Dermis microvascular lymphatic vessel endothelial cell (primary cell): ENCODE results near the gene PRKX. TPM values are rescaled to one million over a fixed set of nuclear protein-coding genes. Genes with fewer than 3 reads are reported as not detected.
"Not testable (repeated sequence)": the region's sequence is repeated elsewhere in the genome, so short reads cannot be mapped to it uniquely, and the experiment has no call there.

Experiments used
- DNase-seq, 2 donors: peaks; one replicate each; pipeline versions ENCODE4 v3.0.0 to v3.0.0-alpha.2; 2010; ENCODE audit warnings: low read depth in 2 of 2
- total RNA-seq: library from RNA; depleted of rRNA; stranded (reverse); fragments of >200 nt; gene quantifications from 2 replicates; pipeline ENCODE4 v1.2.1, GENCODE V29; 2014

PRKX gene
- total RNA-seq, 1 donor from 2014 or later: 18.0 TPM

DNA sequence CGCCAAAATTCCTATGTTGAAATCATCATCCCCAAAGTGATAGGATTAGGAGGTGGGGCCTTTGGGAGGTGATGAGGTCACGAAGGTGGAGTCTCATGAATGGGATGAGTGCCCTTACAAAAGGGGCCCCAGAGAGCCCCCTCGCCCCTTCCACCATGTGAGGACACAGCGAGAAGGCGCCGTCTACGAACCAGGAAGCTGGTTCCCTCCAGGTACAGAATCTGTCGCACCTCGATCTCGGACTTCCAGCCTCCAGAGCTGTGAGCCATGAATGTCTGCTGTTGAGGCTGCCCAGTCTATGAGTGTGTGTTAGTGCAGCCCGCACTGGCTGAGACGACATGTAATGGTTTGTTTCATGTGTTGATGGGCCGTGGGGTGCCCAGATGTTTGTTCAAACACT is 60.3 kb downstream of the PRKX start:
- no peak for DNase-seq

DNA sequence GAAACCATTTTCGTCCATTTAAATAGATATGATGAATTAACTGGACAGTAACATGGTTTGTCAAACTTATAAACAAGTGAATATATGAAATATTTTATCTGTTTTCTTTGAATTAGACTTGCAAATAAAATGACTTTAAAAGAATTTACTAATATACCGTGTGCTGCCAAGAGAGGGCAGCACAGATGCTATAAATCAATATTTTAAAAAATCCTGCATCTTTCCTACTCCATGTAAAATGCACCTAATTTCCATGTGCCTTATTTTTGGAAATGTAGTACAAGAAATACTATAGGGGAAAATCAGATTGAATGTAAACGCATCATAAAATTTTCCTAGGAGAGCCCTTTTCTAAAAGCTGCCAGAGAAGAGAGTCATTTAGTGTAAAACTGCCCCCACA is 62.2 kb downstream of the PRKX start:
- peak; percentile 24 to 34 for DNase-seq

DNA sequence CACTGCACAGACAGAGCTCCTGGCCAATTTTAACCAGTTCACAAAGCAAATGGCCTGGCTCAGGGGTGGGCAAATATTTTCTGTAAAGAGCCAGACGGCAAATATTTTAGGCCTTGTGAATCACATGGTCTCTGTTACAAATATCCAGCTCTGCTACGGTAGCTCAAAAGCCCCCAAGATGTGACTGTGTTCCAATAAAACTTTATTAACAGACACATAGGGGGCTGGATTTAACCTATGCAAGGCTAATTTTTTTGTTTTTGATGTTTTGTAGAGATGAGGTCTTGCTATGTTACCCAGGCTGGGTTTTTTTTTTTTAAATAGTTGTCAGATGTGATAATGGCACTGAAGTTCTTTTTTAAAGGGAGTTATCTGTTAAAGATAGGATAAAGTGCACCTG is 65.4 kb downstream of the PRKX start:
- no peak for DNase-seq

DNA sequence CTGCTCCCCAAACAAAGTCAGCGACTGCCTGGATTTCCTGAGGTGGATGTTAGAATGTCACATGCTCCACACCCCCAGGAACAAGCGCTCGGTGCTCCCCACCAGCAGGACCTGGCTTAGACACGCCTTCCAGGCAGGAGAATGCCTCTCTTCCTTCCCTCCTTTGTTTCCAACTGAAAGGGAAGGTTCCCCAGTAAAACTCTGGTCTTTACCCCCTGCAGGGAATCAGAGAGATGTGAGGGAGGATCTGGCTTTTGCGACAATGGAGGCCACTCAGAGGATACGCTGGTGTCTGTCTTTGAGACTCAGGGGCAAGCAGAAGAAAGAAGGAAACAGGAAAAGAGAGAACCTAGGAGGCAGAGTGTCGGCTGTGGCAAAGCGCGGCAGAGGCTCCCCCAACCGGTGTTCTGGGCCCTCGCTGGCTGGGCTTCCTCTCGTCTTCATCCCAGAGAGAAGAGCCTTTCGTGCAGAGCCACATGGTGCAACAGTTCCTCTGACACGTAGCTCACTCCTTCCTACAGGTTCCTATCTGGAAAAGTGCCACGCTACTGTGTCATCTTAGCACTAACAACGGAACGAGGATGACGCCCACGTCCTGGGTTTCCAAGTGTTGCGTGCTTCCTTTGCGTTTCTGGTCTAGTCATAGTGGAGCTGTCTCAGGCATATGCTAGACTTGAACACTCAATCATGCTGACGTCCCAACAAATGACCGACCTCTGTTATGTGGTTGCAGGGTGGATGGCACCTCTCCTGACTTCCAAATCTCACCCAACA is 73.4 kb downstream of the PRKX start:
- DNase-seq: peak in 1 of 2 donors; percentile 67

DNA sequence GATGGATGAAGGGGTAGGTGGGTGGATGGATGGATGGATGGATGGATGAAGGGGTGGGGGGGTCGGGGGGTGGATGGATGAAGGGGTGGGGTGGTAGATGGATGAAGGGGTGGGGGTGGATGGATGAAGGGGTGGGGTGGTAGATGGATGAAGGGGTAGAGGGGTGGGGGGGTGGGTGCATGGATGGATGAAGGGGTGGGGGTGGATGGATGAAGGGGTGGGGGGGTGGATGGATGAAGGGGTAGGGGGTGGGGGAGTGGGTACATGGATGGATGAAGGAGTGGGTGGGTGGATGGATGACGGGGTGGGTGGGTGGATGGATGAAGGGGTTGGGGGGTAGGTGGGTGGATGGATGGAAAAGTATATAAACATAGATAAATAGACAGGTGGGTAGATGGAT is 74.2 kb downstream of the PRKX start:
- no peak for DNase-seq

DNA sequence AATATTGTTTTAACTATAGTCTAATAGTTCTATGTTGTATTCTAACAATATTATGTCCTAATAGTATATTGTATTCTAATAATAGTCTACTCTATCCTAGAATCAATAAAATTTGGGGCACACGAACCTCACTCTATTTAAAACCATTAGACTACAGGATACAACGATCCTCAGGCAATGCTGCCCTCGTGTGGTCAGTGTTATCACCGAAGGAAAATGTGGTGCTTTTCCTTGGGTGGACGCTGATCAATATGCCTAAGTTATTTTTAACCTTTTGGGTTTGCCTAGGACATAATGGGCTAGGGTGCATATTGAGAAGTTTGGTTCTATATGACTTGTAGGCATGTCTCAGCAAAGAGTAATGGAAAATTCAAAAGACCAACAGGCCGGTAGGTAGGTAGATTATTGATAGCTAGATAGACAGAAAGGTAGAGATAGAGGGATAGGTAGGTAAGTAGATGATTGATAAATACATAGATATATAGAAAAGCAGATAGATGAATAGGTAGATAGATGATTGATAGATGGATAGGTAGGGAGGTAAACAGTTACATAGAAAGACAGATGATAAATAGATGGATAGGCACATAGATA is 75.1 kb downstream of the PRKX start:
- peak in 1 of 2 donors; percentile 37 for DNase-seq

DNA sequence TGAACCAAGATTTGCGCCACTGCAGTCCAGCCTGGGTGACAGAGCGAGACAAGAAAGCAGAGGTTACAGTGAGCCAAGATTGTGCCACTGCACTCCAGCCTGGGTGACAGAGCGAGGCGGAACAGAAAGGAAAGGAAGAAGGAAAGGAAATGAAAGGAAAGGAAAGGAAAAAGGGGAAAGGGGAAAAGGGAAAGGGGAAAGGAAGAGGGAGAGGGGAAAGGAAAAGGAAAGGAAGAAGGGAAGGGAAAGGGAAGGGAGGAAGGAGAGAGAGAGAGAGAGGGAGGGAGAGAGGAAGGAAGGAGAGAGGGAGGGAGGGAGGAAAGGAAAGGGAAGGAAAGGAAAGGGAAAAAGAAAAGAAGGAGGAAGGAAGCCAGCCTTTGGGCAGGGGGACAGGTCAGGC is 76.6 kb downstream of the PRKX start:
- DNase-seq: no peak

DNA sequence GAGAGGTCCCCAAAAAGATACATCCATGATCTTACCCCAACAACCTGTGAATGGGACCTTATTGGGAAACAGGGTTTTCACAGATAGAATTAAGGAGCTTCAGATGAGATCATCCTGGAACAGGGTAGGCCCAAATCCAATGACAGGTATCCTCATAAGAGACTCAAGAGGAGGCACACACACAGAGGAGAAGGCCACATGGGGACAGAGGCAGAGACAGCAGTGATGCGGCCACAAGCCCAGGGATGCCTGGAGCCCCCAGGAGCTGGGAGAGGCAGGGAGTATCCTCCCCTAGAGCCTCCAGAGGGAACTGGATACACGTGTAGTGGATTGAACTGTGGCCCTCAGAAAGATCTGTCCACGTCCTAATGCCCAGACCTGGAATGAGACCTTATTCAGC is 82.3 kb downstream of the PRKX start:
- no peak for DNase-seq

DNA sequence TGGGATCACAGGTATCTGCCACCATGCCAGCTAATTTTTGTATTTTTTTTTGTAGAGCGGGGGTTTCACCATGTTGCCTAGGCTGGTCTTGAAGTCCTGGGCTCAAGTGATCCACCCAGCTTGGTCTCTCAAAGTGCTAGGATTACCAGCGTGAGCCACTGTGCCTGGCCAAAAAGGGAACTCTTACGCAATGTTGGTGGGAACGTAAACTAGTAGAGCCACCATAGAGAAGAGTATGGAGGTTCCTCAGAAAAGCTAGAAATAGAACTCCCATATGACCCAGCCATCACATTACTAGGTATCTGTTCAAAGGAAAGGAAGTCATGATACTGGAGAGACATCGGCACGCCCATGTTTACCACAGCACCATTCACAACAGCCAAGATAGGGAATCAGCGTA is 85.9 kb downstream of the PRKX start:
- no peak for DNase-seq

DNA sequence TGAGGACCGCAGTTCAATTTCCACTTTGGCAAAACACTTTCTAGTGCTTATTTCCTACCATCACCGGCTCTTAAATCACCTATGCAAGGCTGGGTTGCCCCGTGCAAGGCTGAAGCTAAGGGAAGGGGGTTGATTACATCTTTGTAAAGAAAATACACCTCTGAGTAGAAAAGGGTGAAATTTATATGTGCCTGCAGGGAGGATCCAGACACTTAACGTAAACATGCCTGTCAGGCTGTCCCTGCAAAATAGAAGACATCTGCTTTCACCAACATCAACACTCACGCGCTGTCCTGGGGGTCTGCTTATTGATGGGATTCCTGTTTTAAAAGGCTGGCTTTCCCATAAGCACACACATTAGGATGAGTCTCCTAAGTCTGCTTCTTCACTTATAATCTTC is 92.0 kb downstream of the PRKX start:
- no peak for DNase-seq

DNA sequence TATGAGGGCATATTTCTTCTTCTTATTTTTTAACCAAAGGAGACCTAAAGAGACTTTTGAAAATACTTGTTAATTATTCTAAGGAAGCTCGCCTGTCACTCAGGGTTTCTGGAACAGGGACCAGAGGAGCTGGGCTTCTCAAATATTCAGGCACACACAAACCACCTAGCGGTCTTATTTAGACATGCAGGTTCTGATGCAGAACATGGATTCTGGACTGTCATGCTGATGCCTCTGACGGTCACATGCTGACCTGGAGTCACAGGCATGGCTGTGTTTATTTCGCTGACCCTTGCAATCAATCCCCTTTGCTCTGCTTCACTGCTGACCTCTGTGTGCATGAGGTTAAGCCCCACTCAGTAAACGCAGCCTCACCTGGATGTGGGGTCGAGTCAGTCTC is 101.7 kb downstream of the PRKX start:
- DNase-seq: not testable (repeated sequence)

DNA sequence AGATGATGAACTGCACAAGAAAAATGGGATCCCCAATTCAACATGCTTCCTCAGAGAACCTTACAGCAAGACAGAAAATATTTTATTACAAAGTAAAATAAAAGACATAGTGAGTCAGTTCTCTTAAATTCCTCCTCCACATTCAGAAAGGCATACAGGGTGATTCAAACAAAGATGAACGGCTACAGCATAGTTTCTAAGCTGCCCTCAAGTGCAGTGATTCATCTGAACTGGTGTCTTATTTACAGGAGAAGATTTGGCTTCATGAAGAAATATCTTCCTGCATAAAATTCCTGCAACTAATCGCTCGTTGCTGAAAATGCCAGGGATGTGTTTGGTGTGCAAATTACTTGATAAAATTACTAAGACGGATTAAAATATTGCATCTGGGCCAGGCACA is 103.6 kb downstream of the PRKX start:
- no peak for DNase-seq

DNA sequence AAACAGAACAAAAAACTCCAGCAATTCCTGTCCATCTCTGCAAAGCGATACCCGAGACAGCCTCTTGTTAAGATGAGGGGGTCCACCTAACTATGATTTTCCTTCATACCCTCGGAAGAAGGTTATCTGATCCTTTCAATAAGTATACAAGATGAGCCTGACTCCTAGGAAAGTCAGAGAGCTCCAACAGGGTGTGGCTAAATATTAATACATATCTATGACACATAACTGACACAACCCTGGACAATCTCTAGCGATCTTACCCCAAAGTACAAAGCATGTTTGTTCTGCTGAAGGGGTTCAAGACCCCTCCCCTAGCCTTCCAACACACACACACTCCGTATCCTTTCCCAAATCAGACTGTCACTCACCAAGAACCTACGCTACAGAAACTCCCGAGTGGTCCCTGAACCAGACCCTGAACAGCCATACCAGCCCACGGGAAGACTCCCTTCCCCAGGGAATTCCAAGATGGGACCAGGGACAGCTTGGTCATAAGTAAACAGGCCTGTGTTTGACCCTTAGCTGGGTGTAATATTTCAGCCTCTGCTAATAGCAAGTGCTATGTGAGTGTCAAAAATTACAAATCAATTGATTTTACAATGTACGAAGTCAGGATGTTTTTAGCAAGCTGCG is 110.3 kb downstream of the PRKX start:
- DNase-seq: no peak

DNA sequence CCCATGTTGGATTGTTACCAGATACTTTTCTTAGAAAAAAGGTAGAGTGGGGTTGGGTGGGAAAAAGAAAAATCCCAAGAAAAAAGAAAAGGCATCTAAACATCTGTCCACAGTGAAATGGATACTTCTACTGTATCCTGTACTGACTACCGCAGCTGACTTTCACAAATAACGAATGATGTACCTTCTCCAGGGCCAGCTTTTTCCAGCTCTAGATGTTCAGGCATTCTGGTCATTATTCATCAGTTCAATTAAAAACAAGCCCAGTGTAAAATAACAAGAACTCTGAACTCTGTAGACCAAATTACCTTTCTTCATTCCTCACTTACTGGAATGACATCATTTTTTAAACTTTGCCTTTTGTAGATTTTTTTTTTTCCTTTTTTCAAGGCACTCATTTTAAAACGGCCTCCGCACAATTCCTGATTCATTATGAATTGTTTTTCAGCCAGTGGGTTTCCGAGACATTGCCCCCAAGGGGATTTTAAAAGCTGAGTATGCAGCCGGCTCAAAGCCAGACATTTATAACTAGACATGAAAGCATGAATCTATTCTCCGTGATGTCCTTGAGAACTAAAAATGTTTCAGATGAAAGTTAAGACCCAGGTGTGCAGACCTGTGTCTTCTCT is 113.5 kb downstream of the PRKX start:
- peak in 1 of 2 donors; percentile 1 for DNase-seq

DNA sequence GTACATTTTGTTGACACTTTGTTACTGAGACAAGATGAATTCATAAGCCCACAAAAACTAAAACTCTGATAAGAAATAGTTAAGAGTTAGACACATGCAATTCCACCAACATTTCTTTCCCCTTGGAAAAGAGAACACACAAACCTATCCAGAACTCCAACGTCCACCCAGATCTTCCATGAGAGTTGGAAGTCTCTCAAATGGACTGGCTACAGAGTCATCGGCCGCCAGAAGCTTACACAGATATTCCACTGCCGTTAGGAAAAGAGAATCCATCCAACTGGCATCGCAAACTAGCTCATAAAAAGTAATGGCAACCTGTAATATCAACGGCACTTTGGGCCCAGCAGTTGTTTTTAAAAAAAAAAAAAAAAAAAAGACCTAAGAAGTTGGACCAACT is 114.7 kb downstream of the PRKX start:
- DNase-seq: no peak

DNA sequence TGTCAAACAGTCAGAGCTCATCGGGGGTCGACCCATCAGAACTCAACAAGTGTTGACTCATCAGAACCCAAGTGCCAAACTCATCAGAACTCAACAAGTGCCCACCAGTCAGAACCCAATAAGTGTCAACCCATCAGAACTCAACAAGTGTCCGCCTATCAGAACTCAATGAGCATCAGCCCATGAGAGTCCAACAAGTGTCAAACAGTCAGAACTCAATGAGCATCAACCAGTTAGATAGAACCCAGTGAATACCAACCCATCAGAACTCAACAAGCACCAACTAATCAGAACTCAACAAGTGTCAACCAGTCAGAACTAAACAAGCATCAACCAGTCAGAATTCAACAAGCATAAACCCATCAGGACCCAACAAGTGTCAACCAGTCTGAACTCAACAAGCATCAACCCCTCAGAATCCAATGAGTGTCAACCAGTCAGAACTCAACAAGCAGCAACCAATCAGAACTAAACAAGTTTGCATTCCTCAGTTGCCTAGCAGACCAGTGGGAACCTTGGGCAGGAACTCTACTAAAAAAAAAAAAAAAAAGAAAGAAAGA is 115.3 kb downstream of the PRKX start:
- DNase-seq: no peak

DNA sequence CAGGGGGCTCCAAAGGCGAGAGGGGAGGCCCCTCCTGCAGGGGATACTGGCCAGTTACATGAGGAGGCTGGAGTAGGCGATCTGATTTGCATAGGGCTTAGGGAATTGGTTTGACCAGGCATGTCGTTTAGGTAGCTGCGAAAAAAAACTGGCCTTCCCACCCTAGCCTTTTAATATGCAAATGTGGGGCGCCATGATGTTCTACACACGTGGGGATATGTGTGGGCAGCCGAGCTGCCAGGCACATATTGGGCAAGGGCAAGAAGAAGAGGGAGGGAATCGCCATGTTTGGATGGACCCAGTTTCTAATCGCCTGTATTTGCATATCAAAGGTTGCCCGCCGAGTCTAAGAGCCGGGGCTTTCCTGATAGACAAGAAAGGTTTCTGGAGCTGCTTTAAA is 121.3 kb downstream of the PRKX start:
- no peak for DNase-seq

DNA sequence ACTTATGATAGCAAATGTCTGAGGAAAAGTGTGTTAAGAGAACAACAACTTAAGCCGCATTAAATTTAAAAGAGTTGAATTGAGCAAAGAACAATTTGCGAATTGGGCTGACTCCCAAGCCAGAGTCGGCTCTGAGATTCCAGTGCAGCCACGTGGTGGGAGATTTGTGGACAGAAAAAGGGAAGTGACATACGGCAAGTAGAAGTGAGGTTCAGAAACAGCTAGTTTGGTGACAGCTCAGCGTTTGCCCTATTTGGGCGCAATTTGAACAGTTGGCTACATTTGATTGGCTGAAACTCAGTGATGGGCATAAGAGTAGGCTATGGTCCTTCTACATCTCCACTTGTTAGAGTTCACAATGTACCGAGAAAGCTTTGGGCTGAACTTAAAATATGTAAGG is 124.0 kb downstream of the PRKX start:
- DNase-seq: no peak

DNA sequence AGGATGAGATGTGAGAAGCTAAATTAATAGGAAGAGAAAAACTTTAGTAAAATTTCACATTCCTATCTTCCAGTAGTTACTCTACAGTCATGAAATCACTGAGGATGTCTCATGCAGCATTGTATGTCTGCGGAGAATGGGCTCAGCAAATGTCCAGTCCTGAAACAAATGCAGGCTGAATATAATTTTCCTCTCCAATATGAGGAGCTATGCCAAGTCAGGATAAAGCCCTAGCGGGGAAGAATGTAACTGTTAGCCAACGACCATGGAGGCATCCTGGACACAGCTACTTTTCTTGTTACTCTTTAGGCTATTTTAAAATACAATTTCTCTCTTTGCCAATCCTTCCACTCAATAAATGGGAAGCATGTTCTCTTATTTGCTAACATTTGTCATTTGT is 127.7 kb downstream of the PRKX start:
- peak in 1 of 2 donors; percentile 2 for DNase-seq

DNA sequence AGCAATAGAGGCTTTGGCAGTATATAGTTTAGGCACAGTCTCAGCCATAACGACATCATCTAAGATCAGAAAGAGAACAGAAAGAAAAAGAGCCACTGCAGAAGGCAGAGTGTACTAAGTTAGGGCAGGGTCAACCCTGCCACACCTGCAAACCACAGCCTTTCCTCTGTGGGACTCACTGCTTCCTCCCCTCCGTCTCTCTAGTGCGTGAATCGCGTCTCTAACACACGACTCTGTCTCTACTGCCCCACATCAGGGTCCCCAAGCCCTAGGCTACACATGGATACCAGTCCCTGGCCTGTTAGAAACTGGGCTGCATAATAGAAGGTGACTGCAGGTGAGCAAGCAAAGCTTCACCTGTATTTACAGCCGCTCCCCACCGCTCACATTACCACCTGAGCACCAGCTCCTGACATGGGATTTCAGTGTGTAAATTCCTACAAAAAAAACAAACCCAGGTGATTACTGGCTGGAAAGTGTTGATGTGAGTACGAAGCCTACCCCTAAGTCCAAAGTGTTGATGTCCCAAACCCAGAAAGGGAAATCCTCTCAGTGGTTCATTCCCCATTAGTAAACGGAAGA is 128.9 kb downstream of the PRKX start:
- no peak for DNase-seq

DNA sequence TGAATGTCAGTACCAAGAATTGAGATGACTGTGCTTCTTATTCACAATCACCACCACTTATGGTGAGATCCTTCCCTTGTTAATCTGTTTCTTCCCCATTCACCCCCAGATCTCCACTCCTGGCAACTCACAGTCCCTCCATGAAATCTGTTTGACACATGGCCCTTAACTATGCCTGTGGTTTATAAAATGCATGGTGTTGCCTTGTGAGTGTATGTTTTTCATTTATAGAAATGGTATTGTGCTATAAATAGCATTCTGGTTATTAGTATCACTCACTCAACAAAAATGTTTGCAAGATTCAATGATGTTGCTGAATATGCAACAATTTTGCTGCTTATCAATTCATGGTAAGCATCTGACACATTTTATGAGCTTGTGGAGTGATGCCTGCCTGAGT is 131.0 kb downstream of the PRKX start:
- DNase-seq: no peak

DNA sequence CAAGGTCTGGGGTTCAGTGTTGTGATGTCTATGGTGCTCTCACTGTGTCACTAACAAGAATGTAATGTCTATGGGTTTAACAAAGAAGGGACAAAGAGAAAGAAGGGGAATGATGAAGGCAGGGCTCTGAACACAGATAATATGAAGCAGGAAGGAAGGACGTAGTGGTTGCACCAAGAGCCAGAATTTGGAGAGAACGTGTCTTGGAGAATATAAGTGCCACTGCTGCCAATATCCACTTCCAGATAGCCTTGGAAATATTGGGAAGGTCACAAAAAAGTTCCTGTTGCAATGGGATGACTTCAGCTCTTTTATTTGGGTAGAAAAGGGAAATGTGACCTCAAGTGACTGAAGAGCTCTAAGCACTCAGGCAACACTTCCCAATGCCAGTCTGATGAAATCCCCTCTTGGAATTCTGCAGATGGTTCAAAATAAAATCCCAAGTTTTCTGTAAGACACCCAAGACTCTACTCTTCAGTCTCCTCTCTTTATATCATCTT is 131.8 kb downstream of the PRKX start:
- DNase-seq: no peak
